Sigmoid colon (tissue), 7 donors: ENCODE results near the gene ABHD6. TPM values are rescaled to one million over a fixed set of nuclear protein-coding genes. Genes with fewer than 3 reads are reported as not detected.

Experiments used
- DNase-seq: peaks from one replicate; pipeline ENCODE4 v3.0.0-alpha.2; 2019
- H3K27ac ChIP-seq, 4 donors: fragments of 200-600 bp; sonication (generic); one replicate each; pipeline ENCODE4 v1.5.1; 2016 to 2019; ENCODE audit warnings: mild to moderate bottlenecking in 1 of 4
- H3K27me3 ChIP-seq, 3 donors: fragments of 200-600 bp; sonication (generic); one replicate each; pipeline ENCODE4 v1.5.1; 2019; ENCODE audit warnings: mild to moderate bottlenecking in 1 of 3
- H3K36me3 ChIP-seq, 4 donors: fragments of 200-600 bp; sonication (generic); one replicate each; pipeline ENCODE4 v1.5.1; 2016 to 2019
- H3K4me1 ChIP-seq, 4 donors: fragments of 200-600 bp; sonication (generic); one replicate each; pipeline ENCODE4 v1.5.1; 2017 to 2019
- H3K4me3 ChIP-seq, 4 donors: fragments of 200-600 bp; sonication (generic); one replicate each; pipeline ENCODE4 v1.5.1; 2017 to 2019; ENCODE audit warnings: mild to moderate bottlenecking in 2 of 4, moderate library complexity in 1 of 4
- H3K9me3 ChIP-seq, 4 donors: fragments of 200-600 bp in 3 of 4; sonication (generic) in 3 of 4; one replicate each; pipeline versions ENCODE4 v1.5.1 to v1.6.1; 2013 to 2019
- CTCF ChIP-seq, 4 experiments: fragments of 450-650 bp in 3 of 4; fragments of 200-600 bp in 1 of 4; IDR thresholded peaks; one replicate each; pipeline ENCODE4 v1.5.1; 2016 to 2019; ENCODE audit warnings: antibody characterized with exemption in 4 of 4, mild to moderate bottlenecking in 3 of 4, moderate library complexity in 2 of 4
- EP300 ChIP-seq, 4 donors: sonication (generic); formaldehyde crosslinking; IDR thresholded peaks; one replicate each; pipeline ENCODE4 v1.6.1; 2017; ENCODE audit warnings: antibody characterized with exemption in 4 of 4
- POLR2A ChIP-seq, 2 donors: fragments of 450-650 bp; IDR thresholded peaks; one replicate each; pipeline ENCODE4 v1.6.1; 2016; ENCODE audit warnings: antibody characterized with exemption in 2 of 2, mild to moderate bottlenecking in 2 of 2, moderate library complexity in 2 of 2
- POLR2AphosphoS5 ChIP-seq, 4 donors: sonication (generic); formaldehyde crosslinking; IDR thresholded peaks; one replicate each; pipeline ENCODE4 v1.6.1; 2017; ENCODE audit warnings: antibody characterized with exemption in 4 of 4
- WGBS, 2 donors: extraction: QIAGEN DNeasy Blood & Tissue Kit; methylation state at CpG; one replicate each; pipeline ENCODE4 v1.1.7; 2013; 5-methylcytosine and 5-hydroxymethylcytosine counted together
- intact Hi-C: fragments of 100-400 bp; cut with DNase I; formaldehyde crosslinking; loops from one replicate; pipeline ENCODE4 v1.15.1; 2023
- polyA plus RNA-seq, 3 donors: library from polyadenylated mRNA; stranded (reverse); fragments of 200-250 nt; gene quantifications; one replicate each; pipeline ENCODE4 v1.2.3, GENCODE V29; 2013
- total RNA-seq, 4 donors: library from RNA; depleted of rRNA; stranded (reverse); fragments of >200 nt; gene quantifications; one replicate each; pipeline ENCODE4 v1.1.0, GENCODE V29; 2016
- donor health status: healthy with polysubstance abuse.
- donor health status: Bipolar disorder and iron deficiency.
- donor health status: healthy.

The ABHD6 gene
- total and polyA plus RNA-seq, 7 donors, result 6.0 to 47.4 (median 15.4) TPM

GRCh38 chr3:58210761-58211460 is 26.7 kb upstream of the ABHD6 start, which contains the start of gene DNASE1L3:
Gene DNASE1L3 (minus strand): TSS chr3:58210972. CDS start chr3:58210906, 66 bp downstream.
- Histone ChIP-seq H3K36me3 (no peaks in the 10 kb centered on the region), H3K27me3 (no peaks in the 10 kb centered on the region), H3K4me3 (no peak within 1 kb of the TSS), H3K27ac (no peak within 1 kb of the TSS), H3K9me3 (no peaks in the 10 kb centered on the region), H3K4me1 (no peaks in the 10 kb centered on the region)
- no peak for DNase-seq
- TF ChIP-seq CTCF (IDR thresholded peaks at IDR 0.05), result no peak
- no peak for TF ChIP-seq POLR2AphosphoS5 (IDR thresholded peaks at IDR 0.05)
- WGBS, 2 donors, result 81 to 86% methylated on average over 14 of the region's 14 CpGs
- intact Hi-C loops, result no loop called here

GRCh38 chr3:58214484-58215316 is 22.9 kb upstream of the ABHD6 start:
- TF ChIP-seq POLR2A (IDR thresholded peaks at IDR 0.05) (no peak), CTCF (IDR thresholded peaks at IDR 0.05) (no peak), POLR2AphosphoS5 (IDR thresholded peaks at IDR 0.05) (no peak), EP300 (IDR thresholded peaks at IDR 0.05) (no peak)
- intact Hi-C loops, result loop anchor here (5.0 kb wide), 1 partner anchor 37 kb away; no protein-coding TSS in a partner anchor
- Histone ChIP-seq H3K27ac (no peak overlapping the region), H3K4me3 (no peak overlapping the region), H3K27me3 (no peaks in the 10 kb centered on the region), H3K4me1 (peaks cover 0 to 11% (median 7%) of the 10 kb centered on the region in 4 donors), H3K36me3 (no peaks in the 10 kb centered on the region), H3K9me3 (no peaks in the 10 kb centered on the region)
- 54 to 74% methylated on average over 7 of the region's 7 CpGs for WGBS, 2 donors
- DNase-seq, result no peak

- 74 to 77% methylated on average over 10 of the region's 10 CpGs for WGBS, 2 donors
- intact Hi-C loops, result loop anchor here (5.0 kb wide), 1 partner anchor 38 kb away; no protein-coding TSS in a partner anchor
These were observed 22.1 kb upstream of the ABHD6 start for GRCh38 chr3:58215317-58216025.

More at GRCh38 chr3:58215317-58216025, 22.1 kb upstream of the ABHD6 start:
- Histone ChIP-seq H3K27me3 (no peaks in the 10 kb centered on the region), H3K4me3 (no peak overlapping the region), H3K4me1 (peaks cover 0 to 11% (median 7%) of the 10 kb centered on the region in 4 donors), H3K27ac (no peak overlapping the region), H3K9me3 (no peaks in the 10 kb centered on the region), H3K36me3 (no peaks in the 10 kb centered on the region)
- DNase-seq, result no peak
- TF ChIP-seq POLR2AphosphoS5 (IDR thresholded peaks at IDR 0.05), result no peak
- no peak for TF ChIP-seq EP300 (IDR thresholded peaks at IDR 0.05)
- no peak for TF ChIP-seq CTCF (IDR thresholded peaks at IDR 0.05)
- TF ChIP-seq POLR2A (IDR thresholded peaks at IDR 0.05), result no peak
